SW480 (cell line): ENCODE results near the gene RPL14.

Experiments used
- DNase-seq: peaks from one replicate; pipeline ENCODE4 v3.0.0-alpha.2; 2016; ENCODE audit warnings: low spot score

Gene RPL14

GRCh38 chr3:40463579-40463978 is 6.4 kb downstream of the RPL14 start:
- DNase-seq, result no peak

- DNase-seq, result no peak
Observed at GRCh38 chr3:40464339-40465110, 7.4 kb downstream of the RPL14 start.

GRCh38 chr3:40465111-40465407 is 7.9 kb downstream of the RPL14 start:
- no peak for DNase-seq

- no peak for DNase-seq
Observed at GRCh38 chr3:40465456-40465855, 8.3 kb downstream of the RPL14 start.

- no peak for DNase-seq
Observed at GRCh38 chr3:40468018-40468417, 10.9 kb downstream of the RPL14 start.

- DNase-seq, result no peak
Observed at GRCh38 chr3:40470701-40471100, 13.6 kb downstream of the RPL14 start.

GRCh38 chr3:40476478-40477470 is 19.6 kb downstream of the RPL14 start, which contains the start of gene ZNF619:
TSS of gene ZNF619 (plus strand) at chr3:40477122. CDS start at chr3:40477980, 858 bp downstream.
- DNase-seq, result peak; percentile 75

- no peak for DNase-seq
Observed at GRCh38 chr3:40477666-40478065, 20.5 kb downstream of the RPL14 start.

- no peak for DNase-seq
Observed at GRCh38 chr3:40487172-40487571, 30.0 kb downstream of the RPL14 start.

- no peak for DNase-seq
Observed at GRCh38 chr3:40490916-40491315, 33.8 kb downstream of the RPL14 start.

GRCh38 chr3:40494698-40495097 is 37.6 kb downstream of the RPL14 start:
- no peak for DNase-seq

GRCh38 chr3:40497288-40497687 is 40.1 kb downstream of the RPL14 start:
- DNase-seq, result no peak

- DNase-seq, result no peak
Observed at GRCh38 chr3:40499952-40500351, 42.8 kb downstream of the RPL14 start.

GRCh38 chr3:40502034-40502433 is 44.9 kb downstream of the RPL14 start:
- DNase-seq, result no peak

GRCh38 chr3:40504636-40505430 is 47.7 kb downstream of the RPL14 start:
- peak; percentile 88 for DNase-seq

GRCh38 chr3:40505599-40506462 is 48.7 kb downstream of the RPL14 start, which contains the start of gene ZNF620:
TSS of gene ZNF620 (plus strand) at chr3:40506039. CDS start at chr3:40506353, 314 bp downstream.
- peak; percentile 92 for DNase-seq

GRCh38 chr3:40511031-40511718 is 54.0 kb downstream of the RPL14 start:
- no peak for DNase-seq

GRCh38 chr3:40516201-40516600 is 59.1 kb downstream of the RPL14 start:
- DNase-seq, result no peak

- no peak for DNase-seq
Observed at GRCh38 chr3:40518067-40518466, 60.9 kb downstream of the RPL14 start.
